WTC11 (cell line): ENCODE measurements around the gene NTPCR.

Experiments
- ATF2 ChIP-seq: sonication (generic); formaldehyde crosslinking; IDR thresholded peaks from 2 replicates; pipeline ENCODE4 v1.8.1; 2022; ENCODE audit warnings: low read depth, missing genetic modification reagents, borderline replicate concordance
- CTCF ChIP-seq: fragments of 200-600 bp; IDR thresholded peaks from 2 replicates; pipeline ENCODE4 v1.8.0; 2022; ENCODE audit warnings: antibody characterized with exemption
- ELF4 ChIP-seq: sonication (generic); formaldehyde crosslinking; IDR thresholded peaks from 2 replicates; pipeline ENCODE4 v1.8.1; 2022; ENCODE audit warnings: low read depth, mild to moderate bottlenecking, moderate library complexity, missing genetic modification reagents
- MAX ChIP-seq: sonication (generic); formaldehyde crosslinking; IDR thresholded peaks from 2 replicates; pipeline ENCODE4 v1.8.0; 2022; ENCODE audit warnings: mild to moderate bottlenecking, missing genetic modification reagents
- NFATC4 ChIP-seq: fragments of 250-450 bp; sonication (Bioruptor Pico); IDR thresholded peaks from 2 replicates; pipeline ENCODE4 v1.9.0; 2021; ENCODE audit warnings: mild to moderate bottlenecking
- NFE2L1 ChIP-seq: sonication (generic); formaldehyde crosslinking; IDR thresholded peaks from 2 replicates; pipeline ENCODE4 v1.8.1; 2023; ENCODE audit warnings: missing genetic modification reagents
- NR3C1 ChIP-seq: sonication (generic); formaldehyde crosslinking; conservative IDR thresholded peaks from 2 replicates; pipeline ENCODE4 v1.8.1; 2023; ENCODE audit warnings: low read depth, mild to moderate bottlenecking, missing genetic modification reagents
- RELA ChIP-seq: sonication (generic); formaldehyde crosslinking; IDR thresholded peaks from 2 replicates; pipeline ENCODE4 v1.8.1; 2022; ENCODE audit warnings: missing genetic modification reagents, mild to moderate bottlenecking, borderline replicate concordance
- TEAD4 ChIP-seq: sonication (generic); formaldehyde crosslinking; IDR thresholded peaks from 2 replicates; pipeline ENCODE4 v1.8.0; 2022; ENCODE audit warnings: mild to moderate bottlenecking, missing genetic modification reagents
- USF2 ChIP-seq: sonication (generic); formaldehyde crosslinking; IDR thresholded peaks from 2 replicates; pipeline ENCODE4 v1.8.1; 2023; ENCODE audit warnings: mild to moderate bottlenecking, missing genetic modification reagents, moderate library complexity
- ZBTB21 ChIP-seq: sonication (generic); formaldehyde crosslinking; IDR thresholded peaks from 2 replicates; pipeline ENCODE4 v1.8.1; 2023; ENCODE audit warnings: mild to moderate bottlenecking, missing genetic modification reagents, borderline replicate concordance

GRCh38 chr1:232927830-232928505 is 22.4 kb upstream of the NTPCR start:
- TF ChIP-seq NFATC4 (CRISPR knock-in tag) (no peak), CTCF (no peak), NR3C1 (no peak), USF2 (no peak), NFE2L1 (CRISPR knock-in tag) (no peak), ATF2 (CRISPR knock-in tag) (no peak), ZBTB21 (CRISPR knock-in tag) (no peak), RELA (CRISPR knock-in tag) (no peak), ELF4 (no peak), TEAD4 (CRISPR knock-in tag) (no peak), MAX (CRISPR knock-in tag) (no peak)
